DND-41 (cell line): ENCODE results near the gene GSE1.

ENCODE experiments used
- ATAC-seq: fragments of 200-7000 bp; cut with Tn5 transposase; 3 replicates; pipeline ENCODE4 v1.9.1; 2021; ENCODE audit warnings: low read depth; ENCODE audit not compliant: insufficient read depth
- DNase-seq: peaks from one replicate; pipeline ENCODE4 v3.0.0-alpha.2; 2020
- H2AFZ ChIP-seq: 2 replicates; pipeline ENCODE4 v1.6.0; 2012; ENCODE audit warnings: low read depth, low read length
- H3K27ac ChIP-seq: 2 replicates; pipeline ENCODE4 v1.5.1; 2012; ENCODE audit warnings: low read length, inconsistent platforms
- H3K27me3 ChIP-seq: fragments of 200-600 bp; sonication (generic); 2 replicates; pipeline ENCODE4 v1.6.0; 2012; ENCODE audit warnings: low read length, mild to moderate bottlenecking, inconsistent platforms; ENCODE audit not compliant: insufficient read depth, poor library complexity
- H3K36me3 ChIP-seq: 2 replicates; pipeline ENCODE4 v1.5.1; 2012; ENCODE audit warnings: low read length, inconsistent platforms; ENCODE audit not compliant: insufficient read depth
- H3K4me1 ChIP-seq: 2 replicates; pipeline ENCODE4 v1.5.1; 2012; ENCODE audit warnings: mild to moderate bottlenecking, low read length; ENCODE audit not compliant: insufficient read depth
- H3K4me2 ChIP-seq: 2 replicates; pipeline ENCODE4 v1.6.0; 2012; ENCODE audit warnings: mild to moderate bottlenecking, moderate library complexity, low read length, inconsistent platforms; ENCODE audit not compliant: insufficient read depth
- H3K4me3 ChIP-seq, 2 experiments: fragments of 200-600 bp in 1 of 2; shearing (Covaris generic) in 1 of 2; 2 replicates each; pipeline ENCODE4 v1.5.1; 2012 to 2016; ENCODE audit warnings: inconsistent platforms in 2 of 2, low read length in 2 of 2, mild to moderate bottlenecking in 2 of 2, low read depth in 1 of 2, moderate library complexity in 1 of 2
- H3K79me2 ChIP-seq: 2 replicates; pipeline ENCODE4 v1.6.0; 2012; ENCODE audit warnings: low read length, inconsistent platforms; ENCODE audit not compliant: insufficient read depth
- H3K9ac ChIP-seq: 2 replicates; pipeline ENCODE4 v1.6.0; 2012; ENCODE audit warnings: low read depth, mild to moderate bottlenecking, inconsistent platforms, low read length, moderate library complexity
- H3K9me3 ChIP-seq: 2 replicates; pipeline ENCODE4 v1.5.1; 2012; ENCODE audit warnings: low read length, moderate library complexity, mild to moderate bottlenecking, inconsistent platforms; ENCODE audit not compliant: insufficient read depth, severe bottlenecking
- H4K20me1 ChIP-seq: 2 replicates; pipeline ENCODE4 v1.6.0; 2012; ENCODE audit warnings: low read length; ENCODE audit not compliant: insufficient read depth
- EZH2 ChIP-seq: IDR thresholded peaks from 3 replicates; pipeline ENCODE4 v1.6.1; 2012; ENCODE audit warnings: borderline replicate concordance, low read depth, mild to moderate bottlenecking, moderate library complexity, low read length, inconsistent platforms; ENCODE audit not compliant: severe bottlenecking
- TF ChIP-seq, protein P1 (sequence below): IDR thresholded peaks from 2 replicates; pipeline ENCODE4 v1.5.1; 2012; ENCODE audit warnings: borderline replicate concordance, low read length, moderate library complexity, mild to moderate bottlenecking; ENCODE audit not compliant: poor library complexity, severe bottlenecking; ENCODE audit errors: extremely low read depth

GSE1 gene

DNA sequence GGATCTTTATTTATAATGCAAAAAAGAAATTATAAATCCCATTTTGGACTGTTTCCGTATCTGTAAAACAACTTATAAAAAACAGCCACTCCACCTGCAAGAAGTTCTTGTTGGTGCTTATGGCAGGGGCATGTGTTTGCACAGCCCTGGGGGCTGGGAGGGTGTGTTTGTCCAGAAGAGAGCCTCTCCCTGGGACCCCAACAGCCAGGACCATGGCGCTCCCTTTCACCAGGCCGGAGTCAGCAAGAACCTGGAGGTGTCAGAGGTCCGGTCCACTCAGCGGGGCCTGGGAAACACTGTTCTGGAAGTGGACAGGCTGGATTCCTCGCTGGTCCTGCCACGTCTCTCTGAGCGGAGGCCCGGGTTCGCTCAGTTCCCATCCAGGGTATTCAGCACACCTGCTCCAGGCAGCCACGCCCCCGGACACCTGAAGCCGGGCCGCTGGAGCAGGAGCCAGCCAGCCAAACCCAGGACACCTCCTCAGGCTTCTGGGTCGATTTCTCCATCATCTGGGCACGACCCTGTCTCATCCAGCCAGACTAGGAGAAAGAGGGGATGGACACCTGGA, 94.5 kb downstream of the GSE1 start:
- no peak overlapping the region for H3K9ac ChIP-seq
- no peaks in the 10 kb centered on the region for H3K4me1 ChIP-seq
- no peak for ATAC-seq
- H3K9me3 ChIP-seq, result peaks cover 5% of the 10 kb centered on the region
- H3K4me2 ChIP-seq, result no peak overlapping the region
- H3K4me3 ChIP-seq, result no peak overlapping the region
- no peaks in the 10 kb centered on the region for H3K27me3 ChIP-seq
- no peak overlapping the region for H2AFZ ChIP-seq
- peaks cover 8% of the 10 kb centered on the region; the same call in 1 of the 2 replicates for H4K20me1 ChIP-seq
- no peaks in the 10 kb centered on the region for H3K36me3 ChIP-seq
- no peak for DNase-seq
- H3K27ac ChIP-seq, result no peak overlapping the region
- no peaks in the 10 kb centered on the region for H3K79me2 ChIP-seq
- TF ChIP-seq, protein P1, sequence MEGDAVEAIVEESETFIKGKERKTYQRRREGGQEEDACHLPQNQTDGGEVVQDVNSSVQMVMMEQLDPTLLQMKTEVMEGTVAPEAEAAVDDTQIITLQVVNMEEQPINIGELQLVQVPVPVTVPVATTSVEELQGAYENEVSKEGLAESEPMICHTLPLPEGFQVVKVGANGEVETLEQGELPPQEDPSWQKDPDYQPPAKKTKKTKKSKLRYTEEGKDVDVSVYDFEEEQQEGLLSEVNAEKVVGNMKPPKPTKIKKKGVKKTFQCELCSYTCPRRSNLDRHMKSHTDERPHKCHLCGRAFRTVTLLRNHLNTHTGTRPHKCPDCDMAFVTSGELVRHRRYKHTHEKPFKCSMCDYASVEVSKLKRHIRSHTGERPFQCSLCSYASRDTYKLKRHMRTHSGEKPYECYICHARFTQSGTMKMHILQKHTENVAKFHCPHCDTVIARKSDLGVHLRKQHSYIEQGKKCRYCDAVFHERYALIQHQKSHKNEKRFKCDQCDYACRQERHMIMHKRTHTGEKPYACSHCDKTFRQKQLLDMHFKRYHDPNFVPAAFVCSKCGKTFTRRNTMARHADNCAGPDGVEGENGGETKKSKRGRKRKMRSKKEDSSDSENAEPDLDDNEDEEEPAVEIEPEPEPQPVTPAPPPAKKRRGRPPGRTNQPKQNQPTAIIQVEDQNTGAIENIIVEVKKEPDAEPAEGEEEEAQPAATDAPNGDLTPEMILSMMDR, result no peak
- TF ChIP-seq EZH2, result no peak

DNA sequence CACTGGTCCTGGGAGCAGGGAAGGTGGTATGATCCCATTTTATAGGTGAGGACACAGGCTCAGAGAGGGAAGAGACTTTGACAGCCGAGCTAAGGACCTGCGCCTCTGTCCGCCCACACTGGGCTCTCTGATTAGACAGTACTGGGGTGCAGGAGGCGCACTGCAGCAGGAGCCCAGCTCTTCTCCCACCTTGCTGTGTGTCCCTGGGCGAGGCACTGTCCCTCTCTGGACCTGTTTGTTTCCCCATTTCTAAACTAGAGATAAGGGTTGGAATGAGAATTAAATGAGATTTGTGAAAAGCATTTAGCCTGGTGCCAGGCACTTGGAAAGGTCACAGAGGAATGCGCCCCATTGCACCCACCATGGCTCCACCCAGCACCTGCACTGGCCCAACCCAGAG, 95.2 kb downstream of the GSE1 start:
- H3K4me2 ChIP-seq, result no peak overlapping the region
- H3K4me1 ChIP-seq, result no peaks in the 10 kb centered on the region
- peaks cover 8% of the 10 kb centered on the region; the same call in 1 of the 2 replicates for H4K20me1 ChIP-seq
- no peak overlapping the region for H3K4me3 ChIP-seq
- H3K27me3 ChIP-seq, result no peaks in the 10 kb centered on the region
- no peaks in the 10 kb centered on the region for H3K36me3 ChIP-seq
- DNase-seq (no peak), ATAC-seq (no peak)
- H3K9me3 ChIP-seq, result peaks cover 5% of the 10 kb centered on the region
- TF ChIP-seq, protein P1, result no peak
- no peak for TF ChIP-seq EZH2
- H3K9ac ChIP-seq, result no peak overlapping the region
- no peaks in the 10 kb centered on the region for H3K79me2 ChIP-seq
- H3K27ac ChIP-seq, result no peak overlapping the region
- no peak overlapping the region for H2AFZ ChIP-seq

DNA sequence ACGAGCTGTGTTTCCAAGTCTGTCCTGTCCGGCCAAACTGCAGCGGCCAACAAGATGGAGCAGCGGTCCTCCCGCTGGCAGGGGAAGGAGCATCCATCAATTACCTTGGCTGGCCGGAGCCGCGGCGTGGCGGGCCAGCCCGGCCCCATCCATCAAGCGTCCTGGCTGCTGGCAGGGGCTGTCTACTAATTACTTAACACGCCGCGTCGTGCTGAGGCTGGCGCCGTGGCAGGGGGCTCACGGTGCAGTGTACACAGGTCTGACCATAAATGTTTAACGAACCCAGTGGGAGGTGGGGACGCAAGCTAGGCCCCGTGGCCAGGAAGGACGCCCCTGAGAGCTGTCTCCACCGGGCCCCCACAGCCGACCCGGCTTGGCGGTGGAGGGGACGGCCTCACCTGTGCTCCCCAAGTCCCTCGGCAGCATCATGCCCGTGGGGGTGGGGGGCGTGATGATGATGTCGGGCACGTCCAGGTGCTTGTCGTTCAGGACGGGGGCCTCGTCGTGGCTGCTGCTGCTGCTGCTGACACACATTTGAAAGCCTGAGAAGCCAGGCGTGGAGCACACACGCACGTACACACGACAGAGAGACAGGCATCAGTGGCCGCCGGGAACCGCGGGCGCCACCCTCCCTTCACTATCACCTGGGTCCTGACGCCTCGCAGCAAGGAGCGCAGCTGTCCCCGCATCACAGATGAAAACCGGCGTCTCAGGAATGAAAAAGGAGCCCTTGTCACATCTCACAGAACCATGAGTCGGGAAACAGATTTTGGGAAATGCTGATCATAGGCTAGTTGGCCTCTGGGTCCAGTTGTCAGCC, 96.9 kb downstream of the GSE1 start:
- Histone ChIP-seq H3K27me3 (no peaks in the 10 kb centered on the region), H3K36me3 (no peaks in the 10 kb centered on the region), H3K4me1 (no peaks in the 10 kb centered on the region), H4K20me1 (peaks cover 7% of the 10 kb centered on the region; the same call in 1 of the 2 replicates), H3K4me2 (no peak overlapping the region), H3K4me3 (no peak overlapping the region), H2AFZ (no peak overlapping the region), H3K9me3 (peaks cover 5% of the 10 kb centered on the region), H3K79me2 (no peaks in the 10 kb centered on the region), H3K27ac (no peak overlapping the region), H3K9ac (no peak overlapping the region)
- ATAC-seq (no peak), DNase-seq (no peak)
- TF ChIP-seq EZH2, result no peak
- TF ChIP-seq, protein P1, result no peak
